K562 (cell line): ENCODE data around the gene MT1E.
A peak's percentile ranks its signal among the peaks of the same experiment; 100 is the strongest.

Experiments used
- AFF4 ChIP-seq: sonication (generic); formaldehyde crosslinking; IDR thresholded peaks from 2 replicates; pipeline ENCODE4 v1.8.0; 2023; ENCODE audit warnings: mild to moderate bottlenecking, missing genetic modification reagents
- DPF2 ChIP-seq: fragments of 450-650 bp; IDR thresholded peaks from 2 replicates; pipeline ENCODE4 v1.6.1; 2016
- HMGN3 ChIP-seq: IDR thresholded peaks from 2 replicates; pipeline ENCODE4 v1.6.1; 2011; ENCODE audit warnings: borderline replicate concordance, low read depth, mild to moderate bottlenecking, mixed read lengths, low read length; ENCODE audit not compliant: insufficient read length; ENCODE audit errors: extremely low read depth
- HMGXB4 ChIP-seq: sonication (generic); formaldehyde crosslinking; IDR thresholded peaks from 2 replicates; pipeline ENCODE4 v1.8.1; 2023; ENCODE audit warnings: mild to moderate bottlenecking, missing genetic modification reagents
- HOXB6 ChIP-seq: fragments of 250-450 bp; sonication (Bioruptor Pico); IDR thresholded peaks from 2 replicates; pipeline ENCODE4 v1.5.1; 2022; ENCODE audit warnings: mild to moderate bottlenecking, borderline replicate concordance
- NELFE ChIP-seq: IDR thresholded peaks from 2 replicates; pipeline ENCODE4 v1.6.1; 2011; ENCODE audit warnings: mild to moderate bottlenecking; ENCODE audit not compliant: insufficient read depth, insufficient read length
- NFIC ChIP-seq: fragments of 450-650 bp; IDR thresholded peaks from 2 replicates; pipeline ENCODE4 v1.6.1; 2017; ENCODE audit warnings: mild to moderate bottlenecking, inconsistent platforms
- POLR2A ChIP-seq: fragments of 450-650 bp; conservative IDR thresholded peaks from 2 replicates; pipeline ENCODE4 v1.6.1; 2016
- REST ChIP-seq, 2 experiments: fragments of 450-650 bp; formaldehyde crosslinking in 1 of 2; IDR thresholded peaks; 2 replicates each; pipeline versions ENCODE4 v1.4.0 to v1.6.1; 2014 to 2020; ENCODE audit warnings: mild to moderate bottlenecking in 2 of 2, borderline replicate concordance in 1 of 2, low read depth in 1 of 2
- SP1 ChIP-seq: sonication (generic); formaldehyde crosslinking; IDR thresholded peaks from 2 replicates; pipeline ENCODE4 v1.8.1; 2022; ENCODE audit warnings: mild to moderate bottlenecking, missing genetic modification reagents
- SUPT5H ChIP-seq: fragments of 450-650 bp; IDR thresholded peaks from 2 replicates; pipeline ENCODE4 v1.6.1; 2016
- YY1 ChIP-seq, 3 experiments: IDR thresholded peaks; 2 replicates each; pipeline ENCODE4 v1.6.1; 2011; ENCODE audit warnings: low read length in 2 of 3, mild to moderate bottlenecking in 2 of 3, moderate library complexity in 2 of 3, borderline replicate concordance in 1 of 3, control low read depth in 1 of 3, low read depth in 1 of 3; ENCODE audit not compliant: insufficient read depth in 3 of 3, insufficient replicate concordance in 2 of 3, control insufficient read depth in 1 of 3, insufficient read length in 1 of 3; ENCODE audit errors: extremely low read depth in 1 of 3
- ZBTB1 ChIP-seq: sonication (generic); formaldehyde crosslinking; IDR thresholded peaks from 2 replicates; pipeline ENCODE4 v1.8.1; 2023; ENCODE audit warnings: missing genetic modification reagents, low read depth, mild to moderate bottlenecking, borderline replicate concordance
- ZNF655 ChIP-seq: fragments of 250-450 bp; sonication (Bioruptor Pico); IDR thresholded peaks from 2 replicates; pipeline ENCODE4 v1.5.0; 2021

GRCh38 chr16:56609463-56609921 lies 16.1 kb upstream of the MT1E start:
- no peak for TF ChIP-seq ZBTB1 (CRISPR knock-in tag)
- TF ChIP-seq NELFE: no peak
- no peak for TF ChIP-seq YY1 (IDR thresholded peaks at IDR 0.05; ENCODE audit: borderline replicate concordance in 1 of 3, control insufficient read depth in 1 of 3, extremely low read depth in 1 of 3, insufficient read depth in 3 of 3, insufficient read length in 1 of 3, insufficient replicate concordance in 2 of 3, low read depth in 1 of 3, low read length in 2 of 3)
- no peak for TF ChIP-seq HMGN3
- TF ChIP-seq SP1 (CRISPR knock-in tag): no peak
- TF ChIP-seq POLR2A: no peak
- no peak for TF ChIP-seq DPF2
- TF ChIP-seq NFIC: peak; percentile 92
- no peak for TF ChIP-seq ZNF655 (CRISPR knock-in tag)
- TF ChIP-seq AFF4 (CRISPR knock-in tag): no peak
- TF ChIP-seq SUPT5H: no peak
- TF ChIP-seq HMGXB4 (CRISPR knock-in tag): no peak
- TF ChIP-seq HOXB6 (CRISPR knock-in tag): no peak
- TF ChIP-seq REST (IDR thresholded peaks at IDR 0.05; ENCODE audit: borderline replicate concordance): no peak
- TF ChIP-seq REST (CRISPR knock-in tag; IDR thresholded peaks at IDR 0.05; ENCODE audit: low read depth): no peak
